Gastroesophageal sphincter (tissue), 3 donors: ENCODE measurements around the gene AHNAK2.

Experiments
- POLR2A ChIP-seq, 2 donors: fragments of 450-650 bp; IDR thresholded peaks; one replicate each; pipeline ENCODE4 v1.6.1; 2017; ENCODE audit warnings: antibody characterized with exemption in 2 of 2, mild to moderate bottlenecking in 2 of 2, moderate library complexity in 1 of 2
- TF ChIP-seq, protein P1 (sequence below), 4 experiments: fragments of 200-600 bp in 2 of 4; fragments of 450-650 bp in 2 of 4; sonication (generic) in 1 of 4; IDR thresholded peaks; one replicate each; pipeline ENCODE4 v1.5.1; 2017 to 2019; ENCODE audit warnings: antibody characterized with exemption in 4 of 4, mild to moderate bottlenecking in 2 of 4, moderate library complexity in 2 of 4

DNA sequence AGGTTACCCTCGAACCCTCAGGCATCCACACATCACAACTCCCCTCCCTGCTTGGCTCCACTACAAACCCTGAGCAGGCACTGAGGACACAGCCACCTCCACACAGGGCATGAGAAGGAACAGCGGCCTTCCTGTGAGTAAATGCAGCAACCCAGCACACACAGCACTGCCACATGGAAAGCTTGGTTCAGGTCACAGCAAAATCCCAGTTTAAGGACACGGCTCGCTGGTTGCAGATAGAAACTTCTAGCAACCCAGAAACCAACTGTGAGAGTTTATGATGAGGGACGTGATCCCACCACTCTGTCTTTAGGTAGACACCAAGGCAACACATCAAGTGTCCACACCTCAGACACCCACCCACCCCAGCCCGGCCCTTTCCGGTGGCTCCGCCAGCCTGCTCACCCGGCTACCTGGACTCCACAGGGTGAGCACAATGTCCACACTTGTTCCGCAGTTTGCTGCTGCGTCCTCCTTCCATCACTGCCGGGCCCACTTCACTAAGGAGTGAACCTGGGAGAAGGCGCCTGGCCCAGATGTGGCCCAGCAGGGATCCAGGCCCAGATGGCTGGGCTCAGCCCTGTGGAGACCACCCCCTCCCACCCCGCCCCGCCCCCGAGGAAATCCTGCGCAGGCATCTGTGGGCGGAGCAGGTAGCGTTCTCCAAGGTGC lies 29.6 kb upstream of the AHNAK2 start:
- TF ChIP-seq, protein P1, sequence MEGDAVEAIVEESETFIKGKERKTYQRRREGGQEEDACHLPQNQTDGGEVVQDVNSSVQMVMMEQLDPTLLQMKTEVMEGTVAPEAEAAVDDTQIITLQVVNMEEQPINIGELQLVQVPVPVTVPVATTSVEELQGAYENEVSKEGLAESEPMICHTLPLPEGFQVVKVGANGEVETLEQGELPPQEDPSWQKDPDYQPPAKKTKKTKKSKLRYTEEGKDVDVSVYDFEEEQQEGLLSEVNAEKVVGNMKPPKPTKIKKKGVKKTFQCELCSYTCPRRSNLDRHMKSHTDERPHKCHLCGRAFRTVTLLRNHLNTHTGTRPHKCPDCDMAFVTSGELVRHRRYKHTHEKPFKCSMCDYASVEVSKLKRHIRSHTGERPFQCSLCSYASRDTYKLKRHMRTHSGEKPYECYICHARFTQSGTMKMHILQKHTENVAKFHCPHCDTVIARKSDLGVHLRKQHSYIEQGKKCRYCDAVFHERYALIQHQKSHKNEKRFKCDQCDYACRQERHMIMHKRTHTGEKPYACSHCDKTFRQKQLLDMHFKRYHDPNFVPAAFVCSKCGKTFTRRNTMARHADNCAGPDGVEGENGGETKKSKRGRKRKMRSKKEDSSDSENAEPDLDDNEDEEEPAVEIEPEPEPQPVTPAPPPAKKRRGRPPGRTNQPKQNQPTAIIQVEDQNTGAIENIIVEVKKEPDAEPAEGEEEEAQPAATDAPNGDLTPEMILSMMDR (IDR thresholded peaks at IDR 0.05): no peak
- no peak for TF ChIP-seq POLR2A (IDR thresholded peaks at IDR 0.05)
